Activated CD8-positive, alpha-beta memory T cell treated with anti-CD3 and anti-CD28 coated beads, Interleukin-2, amount 50 U/mL, for 1 hour (primary cell): ENCODE data around the gene BACE1-AS.
"Not testable (repeated sequence)": the region's sequence is repeated elsewhere in the genome, so short reads cannot be mapped to it uniquely, and the experiment has no call there.

ENCODE experiments used
- DNase-seq: peaks from one replicate; pipeline ENCODE4 v3.0.0-alpha.2; 2020; ENCODE audit errors: extremely low read depth

The BACE1-AS gene

DNA sequence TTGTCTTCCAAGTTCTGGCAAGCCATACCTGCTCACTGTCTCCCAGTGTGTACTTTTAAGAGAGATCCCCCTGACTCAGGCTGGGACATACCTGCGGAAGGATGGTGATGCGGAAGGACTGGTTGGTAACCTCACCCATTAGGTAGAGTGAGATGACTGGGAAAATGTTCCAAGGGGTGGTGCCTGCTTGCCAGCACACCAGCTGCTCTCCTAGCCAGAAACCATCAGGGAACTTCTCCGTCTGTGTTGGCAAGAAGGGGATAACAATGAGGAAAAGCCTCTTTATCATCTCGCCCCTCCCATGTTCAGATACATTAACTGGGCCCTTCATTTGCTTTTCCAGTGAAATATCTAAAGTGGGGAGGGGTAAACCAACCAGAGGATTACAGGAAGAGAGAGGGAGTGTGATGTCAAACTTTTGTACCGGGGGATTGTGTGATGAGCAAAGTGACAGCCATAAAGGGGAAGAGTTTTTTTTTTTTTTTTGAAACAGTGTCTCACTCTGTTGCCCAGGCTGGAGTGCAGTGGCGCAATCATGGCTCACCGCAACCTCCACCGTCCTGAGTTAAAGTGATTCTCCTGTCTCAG, at the start of gene BACE1-AS:
TSS of gene BACE1-AS (plus strand) at position 538 of the 588 bp plus-strand sequence.
- DNase-seq = no peak

DNA sequence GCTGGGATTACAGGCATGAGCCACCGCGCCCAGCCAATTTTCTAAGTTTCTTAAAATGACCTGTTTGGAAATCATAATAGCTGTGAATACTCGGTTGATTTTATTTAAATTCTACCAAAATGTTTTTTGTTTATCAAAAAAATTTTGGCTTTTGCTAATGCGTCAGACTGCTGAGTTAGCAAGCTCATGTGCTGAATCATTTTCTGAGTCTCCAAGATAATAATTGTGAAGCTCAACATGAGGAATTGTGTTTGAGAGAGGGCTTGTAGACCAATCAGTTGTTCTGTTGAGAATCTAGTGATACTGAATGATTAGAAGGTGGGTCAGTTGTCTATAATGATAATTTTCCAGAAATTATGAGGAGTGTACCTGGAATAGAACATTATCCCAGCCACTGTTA, 42.8 kb upstream of the BACE1-AS start:
- no peak for DNase-seq

DNA sequence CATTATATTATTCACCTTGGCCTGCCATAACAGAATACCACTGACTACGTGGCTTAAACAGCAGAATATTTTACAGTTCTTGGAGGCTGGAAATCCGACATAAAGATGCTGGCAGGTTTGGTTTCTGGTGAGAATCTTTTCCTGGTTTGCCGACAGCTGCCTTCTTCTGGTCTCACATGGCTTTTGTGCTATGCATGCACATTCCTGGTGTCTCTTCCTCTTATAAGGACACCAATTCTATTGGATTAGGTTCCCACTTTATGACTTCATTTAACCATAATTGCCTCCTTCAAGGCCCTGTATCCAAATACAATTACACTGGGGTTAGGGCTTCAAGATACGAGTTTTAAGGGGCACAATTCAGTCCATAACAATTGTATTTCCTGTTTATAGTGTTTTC, 41.6 kb upstream of the BACE1-AS start:
- DNase-seq = no peak

DNA sequence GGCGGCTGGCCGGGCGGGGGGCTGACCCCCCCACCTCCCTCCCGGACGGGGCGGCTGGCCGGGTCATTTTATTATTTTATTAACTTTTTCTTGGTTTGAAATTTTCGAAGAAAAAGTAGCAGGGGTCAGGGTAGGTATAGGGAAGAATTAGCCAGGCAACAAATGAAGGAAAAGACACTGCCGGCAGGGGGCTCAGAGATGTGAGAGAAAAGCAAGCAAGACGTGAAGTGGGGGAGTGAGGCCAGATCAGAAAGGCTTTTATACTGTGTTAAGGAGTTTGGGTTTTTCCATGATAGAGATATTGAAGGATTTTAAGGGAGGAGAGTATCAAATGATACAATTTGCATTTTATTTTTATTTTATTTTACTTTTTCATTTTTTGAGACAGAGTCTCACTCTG, 39.6 kb upstream of the BACE1-AS start:
- no peak for DNase-seq

DNA sequence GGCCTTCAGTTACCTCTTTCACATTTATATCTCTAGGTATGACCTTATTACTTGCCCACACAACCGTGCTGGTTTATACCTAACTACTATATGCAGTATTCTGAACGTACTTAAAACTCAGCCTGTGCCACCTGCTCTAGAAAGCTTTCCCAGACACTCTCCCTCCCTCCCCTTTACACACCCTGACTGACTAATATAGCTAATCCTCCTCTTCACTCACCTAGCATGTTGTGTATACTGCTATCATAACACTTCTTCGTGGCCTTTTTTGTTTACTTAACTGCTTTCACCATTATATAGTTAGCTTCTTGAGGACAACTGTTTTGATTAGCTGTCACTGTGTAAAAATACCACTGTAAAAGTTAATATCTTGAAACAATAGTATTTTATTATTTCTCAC, 35.2 kb upstream of the BACE1-AS start:
- no peak for DNase-seq

DNA sequence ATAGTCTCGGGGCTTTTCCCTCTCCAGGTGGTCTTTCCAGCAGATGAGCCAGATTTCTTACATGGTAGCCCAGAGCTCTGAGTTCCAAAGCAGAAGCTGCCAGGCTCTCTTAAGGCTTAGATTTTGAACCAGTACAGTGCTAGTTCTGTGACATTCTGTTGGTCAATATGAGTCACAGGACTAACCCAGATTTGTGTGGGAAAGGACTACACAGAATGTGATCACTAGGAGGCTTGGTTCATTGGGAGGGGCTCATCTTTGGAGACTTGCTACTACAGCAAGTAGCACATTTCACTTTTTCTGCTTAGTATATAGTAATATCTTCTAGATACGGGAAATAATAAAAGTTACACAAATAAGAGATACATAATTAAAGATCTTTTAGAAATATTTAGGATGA, 34.6 kb upstream of the BACE1-AS start:
- DNase-seq = no peak

DNA sequence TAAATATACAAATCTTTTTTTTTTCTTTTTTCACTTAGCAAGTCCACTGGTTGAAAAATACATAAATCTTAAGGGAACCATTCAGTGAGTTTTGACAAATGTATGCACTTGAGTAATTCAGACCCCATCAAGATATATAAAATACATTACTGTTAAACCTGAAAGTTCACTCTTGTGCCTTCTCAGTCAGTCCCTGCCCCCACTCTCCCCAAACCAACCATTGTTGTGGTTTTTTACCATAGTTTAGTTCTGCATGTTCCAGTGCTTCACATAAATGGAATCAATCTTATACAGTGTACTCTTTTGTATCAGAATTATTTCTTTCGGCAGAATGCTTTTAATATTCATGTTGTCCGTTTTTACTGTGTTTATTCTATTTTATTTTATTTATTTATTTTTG, 32.6 kb upstream of the BACE1-AS start:
- no peak for DNase-seq

DNA sequence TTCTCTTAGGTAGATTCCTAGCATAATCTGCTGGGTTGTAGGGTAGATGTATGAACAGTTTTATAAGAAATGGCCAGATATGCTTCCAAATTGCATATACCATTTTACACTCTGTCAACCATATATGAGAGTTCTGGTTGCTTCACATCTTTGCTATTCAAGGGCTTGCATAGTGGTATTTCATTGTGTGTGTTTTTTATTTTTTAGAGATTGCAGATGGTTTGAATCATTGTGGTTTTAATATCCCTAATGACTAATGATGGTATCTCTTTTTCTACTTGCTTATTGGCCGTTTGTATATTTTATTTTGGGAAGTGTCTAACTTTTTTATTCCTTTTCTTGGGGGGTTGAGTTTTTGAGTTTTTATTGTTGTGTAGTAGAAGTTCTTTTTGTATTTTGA, 31.7 kb upstream of the BACE1-AS start:
- no peak for DNase-seq

DNA sequence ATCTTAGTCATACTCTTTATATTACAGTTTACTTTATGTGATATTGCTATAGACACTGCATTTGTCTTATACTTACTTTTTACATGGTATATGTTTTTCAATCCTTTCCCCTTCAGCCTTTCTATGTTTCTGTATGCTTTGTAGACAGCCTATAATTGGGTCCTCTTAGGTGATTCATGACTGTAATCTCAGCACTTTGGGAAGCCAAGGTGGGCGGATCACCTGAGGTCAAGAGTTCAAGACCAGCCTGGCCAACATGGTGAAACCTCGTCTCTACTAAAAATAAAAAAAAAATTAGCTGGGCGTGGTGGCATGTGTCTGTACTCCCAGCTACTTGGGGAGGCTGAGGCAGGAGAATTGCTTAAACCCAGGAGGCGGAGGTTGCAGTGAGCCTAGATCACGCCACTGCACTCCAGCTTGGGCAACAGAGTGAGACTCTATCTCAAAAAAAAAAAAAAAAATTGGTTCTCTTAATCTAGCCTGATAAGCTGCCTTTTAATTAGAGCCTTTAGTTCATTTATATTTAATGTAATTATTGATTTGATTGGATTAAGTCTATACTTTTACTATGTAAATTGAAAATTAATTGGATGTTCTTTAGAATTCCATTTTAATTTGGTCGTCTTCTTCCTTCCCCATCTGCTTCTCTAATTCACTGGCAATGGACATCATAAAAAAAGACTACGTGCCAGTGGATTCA, 26.4 kb upstream of the BACE1-AS start:
- not testable (repeated sequence) for DNase-seq

DNA sequence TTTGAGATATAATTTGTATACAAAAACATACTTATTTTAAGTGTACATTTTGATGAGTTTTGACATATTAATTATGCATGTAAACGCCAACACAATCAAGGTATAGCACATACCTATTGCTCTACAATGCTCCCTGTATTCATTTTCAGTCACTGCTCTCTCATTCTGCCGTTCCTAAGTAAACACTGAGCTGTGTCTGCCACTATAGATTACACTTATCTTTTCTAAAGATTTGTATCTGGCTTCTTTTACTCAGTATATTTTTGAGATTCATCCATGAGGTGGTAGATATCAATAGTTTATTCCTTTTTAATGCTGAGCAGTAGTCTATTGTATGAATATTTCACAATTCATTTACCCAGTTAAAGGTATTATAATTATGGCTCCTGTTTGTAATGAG, 25.4 kb upstream of the BACE1-AS start:
- no peak for DNase-seq

DNA sequence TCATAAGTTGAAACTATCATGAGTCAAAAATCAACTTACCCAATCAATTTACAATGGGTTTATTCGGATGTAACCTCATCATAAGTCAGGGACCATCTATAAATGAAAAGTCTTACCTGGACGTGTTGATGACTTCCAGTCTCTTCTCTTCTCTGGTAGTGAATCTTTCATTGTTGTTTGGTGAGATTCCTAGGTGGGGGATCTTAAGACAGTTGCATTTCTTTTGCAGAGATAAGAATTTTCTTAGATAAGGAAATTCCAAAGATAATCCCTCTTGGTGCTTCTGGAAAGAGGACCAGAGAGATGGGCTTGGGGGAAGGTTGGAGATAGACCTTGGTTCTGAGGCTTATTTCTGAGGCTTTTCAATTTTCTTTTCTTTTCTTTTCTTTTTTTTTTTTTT, 21.3 kb upstream of the BACE1-AS start:
- DNase-seq = no peak

DNA sequence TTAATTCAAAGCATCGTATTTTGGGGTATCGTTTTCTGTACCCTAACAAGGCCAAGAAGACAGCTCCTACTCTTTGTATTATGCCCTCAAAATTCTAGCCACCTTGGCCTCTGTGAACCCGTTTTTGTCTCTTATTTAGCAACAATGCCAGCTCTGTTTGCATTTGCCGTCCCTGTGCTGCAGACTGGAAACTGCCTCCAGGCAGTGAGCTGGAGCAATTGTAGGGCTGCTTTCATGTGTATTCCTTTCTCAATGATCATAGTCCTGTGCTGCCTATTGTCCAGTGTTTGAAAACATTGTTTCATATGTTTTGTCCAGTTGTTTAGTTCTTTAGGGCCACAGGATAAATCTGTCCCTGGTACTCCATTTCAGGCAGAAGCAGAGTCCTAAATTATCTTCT, 19.9 kb upstream of the BACE1-AS start:
- DNase-seq = no peak

DNA sequence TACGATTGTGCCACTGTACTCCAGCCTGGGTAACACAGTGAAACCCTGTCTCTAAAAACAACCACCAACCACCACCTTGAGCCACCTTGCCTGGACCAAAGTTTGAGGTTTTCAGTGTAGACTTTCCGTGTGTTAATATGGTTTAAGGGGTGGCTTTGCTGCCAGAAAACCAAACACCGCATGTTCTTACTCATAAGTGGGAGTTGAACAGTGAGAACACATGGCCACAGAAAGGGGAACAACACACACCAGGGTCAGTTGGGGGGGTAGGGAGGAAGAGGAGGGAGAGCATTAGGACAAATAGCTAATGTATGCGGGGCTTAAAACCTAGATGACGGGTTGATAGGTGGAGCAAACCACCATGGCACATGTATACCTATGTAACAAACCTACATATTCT, 19.0 kb upstream of the BACE1-AS start:
- not testable (repeated sequence) for DNase-seq

DNA sequence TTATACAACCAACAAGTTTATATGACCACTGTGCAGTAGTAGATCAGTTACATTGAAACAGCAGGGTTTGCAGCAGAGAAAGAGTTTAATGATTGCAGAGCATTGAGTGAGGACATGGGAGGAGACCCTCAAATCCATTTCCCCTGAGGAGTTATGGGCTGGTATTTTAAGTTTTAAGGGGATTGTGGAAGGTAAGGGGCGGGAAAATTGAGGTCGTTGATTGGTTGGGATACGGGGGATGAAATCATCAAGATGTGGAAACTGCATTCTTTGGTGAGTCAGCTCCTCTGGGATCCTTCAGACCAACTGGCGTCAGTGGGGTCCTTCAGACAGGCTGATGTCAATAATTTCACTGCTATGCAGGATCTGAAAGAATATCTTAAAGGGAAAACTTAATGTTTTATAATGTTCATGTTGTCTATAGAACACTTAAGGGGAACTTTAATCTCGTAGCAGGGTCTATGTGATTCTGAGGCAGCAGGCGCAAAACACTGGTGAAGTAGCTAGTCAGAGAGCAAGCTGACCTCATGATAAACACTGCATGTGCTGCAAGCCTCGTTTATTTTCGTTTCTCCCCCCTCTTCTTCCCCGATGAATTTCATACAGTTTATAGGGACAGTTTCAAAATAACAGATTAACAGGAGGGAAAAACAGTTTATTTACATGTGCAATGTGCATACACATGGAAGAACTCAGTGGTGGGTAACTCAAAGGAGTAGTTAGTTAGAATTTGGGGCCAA, 17.4 kb upstream of the BACE1-AS start:
- no peak for DNase-seq

DNA sequence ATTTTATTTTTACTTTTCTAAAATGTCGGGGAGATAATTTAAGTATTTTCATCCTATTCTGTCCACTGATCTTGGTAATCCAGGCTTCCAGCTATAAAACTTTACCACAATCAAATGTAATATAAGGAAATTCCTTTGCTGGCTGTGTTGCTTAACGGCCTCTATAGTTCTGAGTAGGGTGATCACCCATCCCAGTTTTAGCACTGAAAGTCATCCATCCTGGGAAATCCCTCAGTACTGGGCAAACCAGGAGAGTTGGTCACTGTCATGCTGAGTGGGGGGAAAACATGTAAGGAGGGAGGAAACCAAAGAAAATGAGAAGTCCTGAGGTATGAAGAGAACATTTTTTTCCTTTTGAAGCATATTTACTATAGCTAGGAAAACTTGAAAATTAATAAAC, 12.8 kb upstream of the BACE1-AS start:
- DNase-seq = no peak

DNA sequence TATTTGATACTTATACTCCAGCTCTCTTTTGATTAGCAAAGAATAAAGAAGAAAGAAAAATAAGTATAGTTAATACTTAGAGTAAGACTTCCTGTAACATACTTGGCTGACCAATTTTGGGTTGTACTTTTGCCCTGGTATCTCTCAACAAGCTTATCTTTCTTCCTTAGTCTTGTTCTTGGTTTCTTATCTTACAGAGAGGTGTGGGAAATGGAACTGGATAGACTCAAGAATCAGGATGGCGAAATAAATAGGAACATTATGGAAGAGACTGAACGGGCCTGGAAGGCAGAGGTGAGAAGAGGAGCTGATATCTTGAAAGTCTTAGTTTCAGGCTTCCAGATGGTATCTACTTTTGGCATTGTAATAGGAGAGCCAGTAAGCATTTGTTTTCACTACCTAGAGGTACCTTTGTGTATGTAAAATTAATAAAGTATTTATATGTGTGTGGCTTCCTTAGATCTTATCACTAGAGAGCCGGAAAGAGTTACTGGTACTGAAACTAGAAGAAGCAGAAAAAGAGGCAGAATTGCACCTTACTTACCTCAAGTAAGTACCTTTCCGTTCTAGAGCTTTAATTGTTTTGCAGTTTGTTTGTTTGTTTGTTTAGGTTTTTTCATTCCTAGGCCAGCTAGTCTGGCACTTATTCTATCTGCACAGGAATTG, 11.3 kb upstream of the BACE1-AS start:
- DNase-seq = no peak

DNA sequence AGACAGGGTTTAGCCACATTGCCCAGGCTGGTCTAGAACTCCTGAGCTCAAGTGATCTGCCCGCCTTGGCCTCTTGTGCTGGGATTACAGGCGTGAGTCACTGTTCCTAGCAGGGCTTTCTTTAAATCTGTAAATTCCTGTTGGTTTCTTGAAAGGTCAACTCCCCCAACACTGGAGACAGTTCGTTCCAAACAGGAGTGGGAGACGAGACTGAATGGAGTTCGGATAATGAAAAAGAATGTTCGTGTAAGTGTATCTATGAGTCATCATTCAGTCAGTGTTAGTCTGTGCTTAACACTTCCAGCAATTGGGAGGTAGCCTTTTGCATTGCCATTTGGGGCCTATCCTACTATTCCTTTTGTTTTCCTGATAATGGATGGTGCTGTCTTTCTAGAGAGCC, 10.0 kb upstream of the BACE1-AS start:
- no peak for DNase-seq

DNA sequence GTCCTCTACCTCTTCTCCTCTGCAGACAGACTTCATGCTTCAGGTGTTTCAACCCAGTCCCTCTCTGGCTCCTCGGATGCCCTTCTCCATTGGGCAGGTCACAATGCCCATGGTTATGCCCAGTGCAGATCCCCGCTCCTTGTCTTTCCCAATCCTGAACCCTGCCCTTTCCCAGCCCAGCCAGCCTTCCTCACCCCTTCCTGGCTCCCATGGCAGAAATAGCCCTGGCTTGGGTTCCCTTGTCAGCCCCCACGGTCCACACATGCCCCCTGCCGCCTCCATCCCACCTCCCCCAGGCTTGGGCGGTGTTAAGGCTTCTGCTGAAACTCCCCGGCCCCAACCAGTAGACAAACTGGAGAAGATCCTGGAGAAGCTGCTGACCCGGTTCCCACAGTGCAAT, 9.3 kb upstream of the BACE1-AS start:
- DNase-seq = no peak

DNA sequence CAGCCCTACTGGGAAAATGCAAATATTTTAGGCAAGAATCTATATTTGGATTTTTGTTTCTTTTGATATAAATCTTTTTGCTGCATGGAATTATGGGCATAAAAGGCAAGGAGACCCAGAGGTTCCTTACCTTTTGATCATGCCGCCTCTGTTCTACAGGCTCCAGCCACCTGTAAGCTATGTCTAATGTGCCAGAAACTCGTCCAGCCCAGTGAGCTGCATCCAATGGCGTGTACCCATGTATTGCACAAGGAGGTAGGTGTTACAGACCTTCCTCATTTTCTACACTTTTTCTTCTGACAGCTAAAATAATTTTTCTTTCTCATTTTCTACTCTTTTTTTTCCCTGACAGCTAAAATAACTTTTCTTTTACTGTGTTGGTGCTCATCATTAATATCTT, 8.2 kb upstream of the BACE1-AS start:
- DNase-seq = no peak

DNA sequence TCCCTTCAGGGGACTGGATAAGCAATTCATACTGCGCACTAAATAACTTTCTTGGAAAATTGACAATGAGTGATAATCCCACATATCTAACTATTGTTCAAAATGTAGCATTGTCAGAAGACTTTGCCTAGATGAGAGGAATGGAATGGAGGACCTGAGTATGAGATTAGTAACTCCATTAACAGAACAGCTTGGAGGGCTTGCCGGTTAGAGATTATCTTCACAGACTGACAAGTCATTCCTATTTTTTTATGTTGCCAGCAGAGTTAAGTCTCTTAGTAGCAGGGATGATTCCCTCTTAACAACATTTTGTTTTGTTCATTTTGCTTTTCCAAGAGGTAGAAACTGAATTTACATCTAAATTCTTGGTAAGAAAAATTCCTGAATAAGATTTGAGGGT, 7.1 kb upstream of the BACE1-AS start:
- DNase-seq = no peak

DNA sequence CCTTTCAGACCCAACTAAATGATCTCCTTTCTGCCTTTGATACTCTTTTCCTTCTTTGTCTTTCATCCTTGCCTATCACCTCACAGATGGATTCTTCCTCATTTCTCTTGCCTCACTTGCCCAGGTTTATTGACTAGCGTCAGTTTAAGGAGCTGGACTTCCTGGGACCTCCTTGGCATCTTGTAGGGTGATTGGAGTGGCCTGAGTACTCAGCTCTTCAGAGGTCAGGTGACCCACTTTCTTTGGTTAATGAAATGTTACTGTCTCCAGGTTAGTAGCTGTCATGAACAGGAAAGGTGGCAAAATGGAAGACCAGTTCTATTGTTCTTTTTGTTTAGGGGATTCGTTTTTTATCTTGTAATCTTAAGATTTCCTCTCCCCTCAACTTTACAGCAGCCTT, 4.6 kb upstream of the BACE1-AS start:
- no peak for DNase-seq

DNA sequence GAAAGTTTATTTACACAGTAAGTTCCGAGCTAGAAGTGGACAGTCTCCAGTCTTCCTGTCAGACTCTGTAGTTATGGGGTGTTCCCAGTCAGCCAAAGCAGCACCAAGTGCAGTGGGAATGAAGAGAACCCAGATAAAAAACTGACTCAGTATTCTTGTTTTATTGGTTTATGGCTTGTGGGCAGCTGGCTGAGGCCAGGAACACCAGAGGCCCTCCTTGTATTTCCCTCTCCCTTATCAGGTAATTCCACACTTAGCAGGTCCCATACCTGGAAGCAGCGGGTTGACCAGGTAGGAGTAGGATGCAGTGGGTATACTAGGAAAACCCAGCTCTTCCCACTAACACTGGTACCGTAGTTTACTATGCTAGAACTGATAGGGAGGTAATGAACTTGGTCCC, 3.5 kb upstream of the BACE1-AS start:
- no peak for DNase-seq

DNA sequence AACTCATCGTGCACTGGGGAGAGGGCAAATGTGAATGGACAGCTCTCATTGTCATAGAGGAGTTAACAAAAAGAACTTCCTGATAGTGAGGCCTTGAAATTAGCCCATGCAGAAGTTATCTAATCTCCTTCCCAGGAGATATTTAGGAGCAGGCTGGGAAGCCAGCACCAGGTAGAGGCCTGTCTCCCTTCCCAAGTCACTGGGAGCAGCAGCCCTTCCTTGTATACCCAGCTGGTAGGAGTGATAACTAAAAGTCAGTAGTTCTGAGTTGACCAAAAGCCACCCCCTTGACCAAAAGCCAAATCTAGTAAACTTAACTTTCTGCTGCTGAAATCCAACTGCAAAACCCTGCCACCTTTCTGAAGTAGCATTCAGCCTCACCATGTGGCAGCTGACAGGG, 1.4 kb upstream of the BACE1-AS start:
- no peak for DNase-seq
